Frontal cortex (tissue), 4 donors: Measurements from ENCODE around the gene PRKAB1. TPM values are rescaled to one million over a fixed set of nuclear protein-coding genes. Genes with fewer than 3 reads are reported as not detected.
"Not testable (repeated sequence)": the region's sequence is repeated elsewhere in the genome, so short reads cannot be mapped to it uniquely, and the experiment has no call there.

Experiments used
- DNase-seq, 2 donors: peaks; one replicate each; pipeline ENCODE4 v3.0.0; 2012; ENCODE audit warnings: low spot score in 2 of 2
- FAIRE-seq: peaks from 2 replicates; lab custom pipeline; 2012; peaks lifted over from hg19 to GRCh38; lab: Jason Lieb, UNC
- small RNA-seq: library from RNA; depleted of rRNA; stranded (forward); fragments of <200 nt; gene quantifications from one replicate; pipeline ENCODE3, GENCODE V24; 2014
- total RNA-seq: library from RNA; depleted of rRNA; stranded (reverse); fragments of >200 nt; gene quantifications from one replicate; pipeline ENCODE4 v1.2.3, GENCODE V29; 2014
- donor health status: control.
- donor health status: control.
- donor health status: control.

PRKAB1 gene
- total RNA-seq, 1 donor from 2014 or later: 15.9 TPM

- not testable (repeated sequence) for FAIRE-seq, DNase-seq
These were observed 38.5 kb downstream of the PRKAB1 start for GRCh38 chr12:119706427-119706826.

- no peak for DNase-seq
- no peak for FAIRE-seq
These were observed 42.5 kb downstream of the PRKAB1 start for GRCh38 chr12:119710374-119710964.

DNA sequence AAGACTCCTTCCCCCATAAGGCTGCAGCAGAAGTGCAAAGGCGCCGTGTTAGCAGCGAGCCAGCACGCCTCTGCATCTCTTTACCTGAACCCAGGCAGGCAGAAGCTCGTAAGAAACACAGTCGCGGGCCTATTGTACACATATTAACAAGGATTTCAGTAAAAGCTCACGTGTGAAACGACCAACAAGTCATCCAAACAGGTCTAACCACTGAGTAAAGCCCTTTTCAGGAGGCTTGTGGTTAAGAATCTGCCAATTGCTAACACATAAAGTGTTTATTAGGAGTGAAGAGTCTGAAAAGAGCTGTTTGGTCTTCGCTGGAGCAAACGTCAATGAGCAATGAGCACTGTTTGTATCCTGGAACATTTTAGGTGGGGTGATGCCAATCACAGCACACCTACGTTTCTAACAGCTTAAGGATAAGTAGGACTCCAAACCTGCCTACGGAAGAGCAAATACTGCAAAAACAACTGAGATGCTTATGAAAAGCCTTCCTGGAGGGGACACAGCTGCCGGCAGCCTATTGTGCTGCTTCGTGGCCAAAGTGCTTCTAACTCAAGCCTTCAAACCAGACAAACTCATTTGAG, 43.1 kb downstream of the PRKAB1 start:
- DNase-seq (no peak), FAIRE-seq (no peak)

GRCh38 chr12:119711693-119712092, 43.8 kb downstream of the PRKAB1 start:
- no peak for FAIRE-seq
- no peak for DNase-seq

GRCh38 chr12:119712721-119713120, 44.8 kb downstream of the PRKAB1 start:
- FAIRE-seq: no peak
- no peak for DNase-seq

DNA sequence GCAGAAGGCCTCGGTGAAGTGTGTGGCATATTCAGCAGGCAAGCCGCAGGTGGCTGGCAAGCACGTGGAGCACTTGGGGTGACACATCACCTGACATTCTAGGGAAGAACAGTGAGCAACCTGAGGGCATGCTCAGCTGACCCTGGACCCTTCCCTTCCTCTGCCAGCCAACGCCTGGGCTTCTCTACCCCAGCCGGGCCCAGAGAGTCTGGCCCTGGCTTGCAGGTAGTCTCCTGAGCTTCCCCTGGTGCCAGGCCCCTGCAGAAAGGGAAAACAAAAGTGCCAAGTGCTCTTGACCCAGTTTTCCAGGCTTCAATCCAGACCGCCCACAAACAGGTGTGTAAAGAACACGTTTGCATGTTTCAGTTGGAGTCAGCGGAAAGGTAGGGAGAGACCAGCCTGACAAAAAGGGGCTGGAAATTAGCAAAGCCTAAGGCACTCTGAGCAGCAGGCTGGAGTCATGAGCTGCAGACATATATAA, 45.7 kb downstream of the PRKAB1 start:
- FAIRE-seq: no peak

DNA sequence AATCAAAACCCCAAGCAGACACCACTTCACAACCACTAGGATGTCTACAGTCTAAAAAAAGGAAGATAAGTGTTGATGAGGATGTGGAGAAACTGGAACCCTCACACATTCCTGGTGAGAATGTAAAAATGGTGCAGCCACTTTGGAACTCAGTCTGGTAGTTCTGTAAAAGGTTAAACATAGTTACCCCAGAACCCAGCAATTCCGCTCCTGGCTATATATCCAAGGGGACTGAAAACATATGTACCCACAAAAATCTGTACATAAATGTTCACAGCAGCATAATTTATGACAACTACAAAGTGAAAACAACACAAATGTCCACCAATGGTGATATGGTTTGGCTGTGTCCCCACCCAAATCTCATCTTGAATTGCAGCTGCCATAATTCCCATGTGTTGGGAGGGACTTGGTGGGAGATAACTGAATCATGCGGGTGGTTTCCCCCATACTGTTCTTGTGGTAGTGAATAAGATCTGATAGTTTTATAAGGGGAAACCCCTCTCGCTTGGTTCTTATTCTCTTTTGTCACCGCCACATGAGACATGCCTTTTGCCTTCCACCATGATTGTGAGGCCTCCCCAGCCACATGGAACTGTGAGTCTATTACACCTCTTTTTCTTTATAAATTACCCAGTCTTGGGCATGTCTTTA, 46.8 kb downstream of the PRKAB1 start:
- FAIRE-seq: no peak

More for the DNA sequence above, 45.7 kb downstream of the PRKAB1 start:
- DNase-seq: no peak

DNA sequence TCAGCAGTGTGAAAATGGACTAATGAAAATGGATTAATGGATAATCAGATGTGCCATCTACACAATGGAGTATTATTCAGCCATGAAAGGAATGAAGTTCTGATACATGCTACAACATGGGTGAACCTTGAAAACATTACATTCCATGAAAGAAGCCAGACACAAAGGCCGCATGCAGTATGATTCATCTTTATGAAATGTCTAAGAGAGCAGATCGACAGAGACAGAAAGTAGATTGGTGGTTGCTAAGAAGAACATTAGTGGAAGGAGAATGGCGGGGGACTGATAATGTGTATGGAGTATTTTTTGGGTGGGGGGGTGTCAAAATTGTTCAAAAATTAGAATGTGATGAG, 47.3 kb downstream of the PRKAB1 start:
- no peak for FAIRE-seq
- DNase-seq: no peak

More for the DNA sequence above, 46.8 kb downstream of the PRKAB1 start:
- no peak for DNase-seq

DNA sequence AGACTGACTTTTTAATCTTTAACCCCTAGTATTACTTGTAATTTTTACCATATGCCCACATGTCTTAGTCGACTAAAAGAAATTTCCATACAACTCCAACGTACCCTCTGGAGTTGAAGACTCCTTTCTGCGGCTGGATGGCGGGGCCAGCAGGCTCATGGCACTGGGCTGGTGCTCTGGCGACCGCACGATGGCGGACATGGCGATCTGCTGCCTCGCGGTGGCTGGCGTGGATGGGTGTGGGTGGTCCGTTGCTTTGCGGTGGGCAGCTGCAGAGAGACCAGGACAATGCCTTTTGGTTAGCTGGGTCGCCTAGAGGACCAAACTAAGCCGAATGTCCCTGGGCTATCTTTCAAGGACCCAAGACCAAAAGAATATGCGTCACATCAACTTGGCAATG, 50.2 kb downstream of the PRKAB1 start:
- DNase-seq: no peak
- FAIRE-seq: no peak

DNA sequence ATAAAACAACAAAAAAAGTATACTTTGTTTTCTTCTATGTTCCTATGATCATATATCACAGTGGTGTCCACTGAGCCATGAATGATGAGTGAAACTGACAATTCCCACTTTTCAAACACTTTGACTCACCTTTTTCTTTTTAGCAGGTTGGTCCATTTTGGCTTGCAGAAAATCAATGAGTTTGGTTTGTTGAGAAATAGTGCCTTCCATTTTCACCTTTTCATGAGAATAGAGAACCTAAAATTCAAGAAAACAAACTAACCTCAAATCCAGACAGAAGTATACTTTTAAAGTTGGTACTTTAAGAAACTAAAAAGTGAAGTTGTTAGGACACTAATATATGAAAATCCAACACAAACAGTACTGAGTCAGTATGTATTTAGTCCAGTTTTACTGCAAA, 52.4 kb downstream of the PRKAB1 start:
- no peak for FAIRE-seq
- no peak for DNase-seq

GRCh38 chr12:119721306-119721705, 53.4 kb downstream of the PRKAB1 start:
- FAIRE-seq (no peak), DNase-seq (no peak)

DNA sequence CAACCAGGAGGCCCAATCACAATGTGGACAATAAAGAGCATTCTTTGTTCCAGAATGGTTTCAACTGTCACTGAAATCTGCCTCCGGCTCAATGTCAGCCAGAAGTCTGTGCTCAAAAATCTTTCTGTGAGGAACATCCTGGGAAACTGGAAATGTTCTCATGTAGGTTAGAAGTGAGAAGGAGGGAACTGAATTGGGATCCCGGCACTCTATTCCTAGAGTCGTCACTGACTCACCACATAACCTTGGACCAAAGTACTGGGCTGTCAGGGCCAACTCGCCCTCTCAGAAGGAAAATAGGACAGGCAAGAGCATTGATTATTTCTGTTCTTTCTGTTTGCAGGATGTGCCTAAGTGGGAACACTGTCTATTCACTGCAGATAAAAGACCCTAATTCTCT, 57.6 kb downstream of the PRKAB1 start:
- DNase-seq: peak in 1 of 2 donors; percentile 22
- FAIRE-seq: no peak

GRCh38 chr12:119727600-119728443, 59.9 kb downstream of the PRKAB1 start:
- no peak for FAIRE-seq
- no peak for DNase-seq

DNA sequence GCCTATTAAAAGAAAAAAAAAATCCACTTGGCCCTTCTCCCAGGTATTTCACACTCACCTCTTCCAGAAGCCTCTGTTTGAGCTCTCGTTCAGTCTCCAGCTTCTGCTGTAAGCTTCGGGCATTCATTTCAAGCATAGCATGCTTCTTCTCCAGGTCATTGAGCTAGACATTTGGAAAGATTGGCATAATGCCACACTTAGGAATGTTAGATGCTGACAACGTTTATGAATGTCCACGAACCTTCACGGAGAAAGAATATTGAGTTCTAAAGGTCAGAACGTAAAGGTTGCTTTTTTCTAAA, 60.5 kb downstream of the PRKAB1 start:
- FAIRE-seq (no peak), DNase-seq (no peak)

- DNase-seq: no peak
- FAIRE-seq: no peak
These were observed 61.9 kb downstream of the PRKAB1 start for GRCh38 chr12:119729871-119730270.

DNA sequence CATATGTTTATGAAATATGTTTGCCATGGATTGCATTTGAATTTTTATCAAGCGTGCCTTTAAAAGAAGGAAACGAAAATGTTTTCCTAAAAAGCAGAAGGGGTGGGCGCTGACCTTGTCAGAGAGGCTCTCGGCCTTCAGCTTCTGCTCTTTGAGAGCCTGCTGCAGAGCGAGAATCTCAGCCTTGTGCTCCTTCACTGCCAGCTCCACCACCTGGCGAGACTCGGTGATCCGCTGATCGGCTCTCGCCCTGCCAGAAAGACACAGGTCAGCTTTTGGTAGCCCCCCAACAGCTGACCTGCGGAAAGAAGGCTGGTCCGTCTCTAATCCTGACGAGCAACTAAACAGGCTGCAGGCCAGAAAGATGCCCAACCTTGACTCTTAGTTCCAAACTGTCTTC, 62.4 kb downstream of the PRKAB1 start:
- FAIRE-seq (no peak), DNase-seq (no peak)

Small RNAs within 50 kb of the gene (small RNA-seq; reads per million reads assigned to genes)
- gene RN7SKP197: not detected

Other genes with a start within 250 kb of the PRKAB1 start
- gene TMEM233, start 74.4 kb upstream of the PRKAB1 start, total RNA-seq: under 0.01 TPM
- gene CIT, start 209.2 kb downstream of the PRKAB1 start, total RNA-seq: 11.4 TPM